Measurements from ENCODE around the gene HECW1.

DNA sequence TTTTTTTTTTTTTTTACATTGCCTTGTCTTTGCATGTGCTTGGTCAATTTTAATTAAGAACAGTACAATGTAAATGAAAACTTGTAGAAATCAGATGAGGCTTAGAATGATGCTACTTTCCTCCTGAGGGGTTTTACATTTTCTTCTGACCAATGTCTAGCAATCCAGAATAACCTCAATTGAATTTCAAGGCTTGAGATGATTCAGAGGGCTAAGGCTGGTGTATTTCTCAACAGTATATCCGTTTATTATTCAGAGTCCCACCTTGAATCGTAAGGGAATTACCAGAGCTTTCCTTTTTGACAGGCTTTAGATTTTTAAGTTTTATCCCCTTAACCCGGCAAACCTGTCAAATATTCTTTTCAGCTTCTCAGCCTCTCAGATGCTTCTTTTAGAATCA is 239.2 kb downstream of the HECW1 start:
- TF ChIP-seq EP300 (IDR thresholded peaks at IDR 0.05; ENCODE audit: low read depth in 2 of 2, low read length in 2 of 2) (no peak), EP300 (CRISPR knock-in tag; IDR thresholded peaks at IDR 0.05; ENCODE audit: borderline replicate concordance) (no peak), CTCF (CRISPR knock-in tag; IDR thresholded peaks at IDR 0.05) (no peak), SRF (IDR thresholded peaks at IDR 0.05; ENCODE audit: low read depth, low read length) (no peak), ZBTB40 (IDR thresholded peaks at IDR 0.05) (no peak), ZBTB40 (CRISPR knock-in tag; IDR thresholded peaks at IDR 0.05) (no peak), ZNF644 (CRISPR knock-in tag; IDR thresholded peaks at IDR 0.05; ENCODE audit: low read depth) (no peak)

Data from HepG2 (cell line).